NCI-H128 (cell line): ENCODE measurements around the gene TMCC3.
"Not testable (repeated sequence)": the region's sequence is repeated elsewhere in the genome, so short reads cannot be mapped to it uniquely, and the experiment has no call there.

Experiments
- DNase-seq: peaks from one replicate; lab custom pipeline; 2025; ENCODE audit not compliant: unreplicated experiment; lab: John Stamatoyannopoulos, UW

Gene TMCC3

DNA sequence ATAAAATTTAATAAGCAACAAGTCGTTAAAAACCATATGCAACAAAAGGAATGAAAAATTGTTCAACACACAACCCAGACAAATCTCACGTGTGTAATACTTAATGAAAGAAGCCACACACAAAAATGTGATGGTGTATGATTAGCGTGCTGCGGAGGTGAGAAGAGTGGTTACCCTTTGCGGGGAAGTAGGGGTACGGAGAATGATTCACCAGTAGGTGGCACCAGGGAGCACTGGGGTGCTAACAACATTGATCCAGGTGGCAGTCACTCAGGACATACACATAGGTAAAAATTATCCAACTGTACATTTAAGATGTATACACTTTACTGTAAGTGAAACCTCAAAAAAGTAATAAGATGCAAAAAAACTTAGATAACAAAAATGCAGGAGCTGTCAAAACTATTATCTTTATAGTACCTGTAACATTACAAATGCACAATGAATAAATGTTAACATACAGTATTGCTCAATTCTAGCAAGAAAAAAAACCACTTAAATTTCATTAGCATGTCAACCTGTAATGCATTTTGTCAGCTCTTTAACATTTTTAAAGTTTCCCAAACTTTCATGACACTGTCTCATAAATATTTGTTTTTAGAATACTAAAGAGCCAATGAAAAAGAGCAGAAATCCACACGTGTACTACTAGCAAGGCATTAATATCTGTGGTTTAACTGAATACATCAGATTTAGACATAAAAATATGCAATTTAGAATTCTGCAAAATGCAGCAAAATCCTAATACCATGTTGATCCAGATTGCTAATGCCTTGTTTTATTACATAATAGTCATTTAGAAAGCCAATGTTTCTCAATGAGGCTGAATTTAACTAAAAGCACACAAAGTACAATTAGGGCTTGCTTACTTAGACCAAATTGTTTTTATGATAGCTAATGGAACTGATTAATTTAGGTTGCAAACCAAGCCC, 46.7 kb downstream of the TMCC3 start:
- no peak for DNase-seq

DNA sequence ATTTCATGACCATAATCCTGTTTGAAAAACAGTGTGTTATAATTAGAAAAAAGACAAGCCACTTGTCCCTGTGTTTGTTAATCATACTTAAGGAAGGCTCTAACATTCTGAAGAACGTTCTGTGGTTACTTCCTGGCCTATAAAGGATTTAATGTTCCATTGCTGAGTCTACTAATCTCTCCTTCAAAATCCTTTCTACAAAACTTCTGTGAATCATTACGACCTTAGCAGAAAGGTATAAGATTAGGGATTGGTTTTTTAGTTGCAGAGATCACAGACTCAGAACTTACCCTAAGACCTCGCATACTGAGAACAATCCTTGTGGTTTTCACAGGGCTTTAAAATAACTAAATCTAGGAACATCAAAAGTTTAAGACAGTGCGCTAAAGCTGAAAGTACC, 48.3 kb downstream of the TMCC3 start:
- DNase-seq, result no peak

DNA sequence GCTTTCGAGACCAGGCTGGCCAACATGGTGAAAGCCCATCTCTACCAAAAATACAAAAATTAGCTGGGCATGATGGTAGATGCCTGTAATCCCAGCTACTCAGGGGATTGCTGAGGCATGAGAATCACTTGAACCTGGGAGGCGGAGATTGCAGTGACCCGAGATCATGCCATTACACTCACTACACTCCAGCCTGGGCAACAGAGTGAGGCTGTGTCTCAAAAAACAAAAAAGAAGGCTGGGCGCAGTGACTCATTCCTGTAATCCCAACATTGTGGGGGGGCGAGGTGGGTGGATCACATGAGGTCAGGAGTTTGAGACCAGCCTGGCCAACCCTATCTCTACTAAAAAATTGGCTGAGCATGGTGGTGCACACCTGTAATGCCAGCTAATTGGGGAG, 49.0 kb downstream of the TMCC3 start:
- not testable (repeated sequence) for DNase-seq

DNA sequence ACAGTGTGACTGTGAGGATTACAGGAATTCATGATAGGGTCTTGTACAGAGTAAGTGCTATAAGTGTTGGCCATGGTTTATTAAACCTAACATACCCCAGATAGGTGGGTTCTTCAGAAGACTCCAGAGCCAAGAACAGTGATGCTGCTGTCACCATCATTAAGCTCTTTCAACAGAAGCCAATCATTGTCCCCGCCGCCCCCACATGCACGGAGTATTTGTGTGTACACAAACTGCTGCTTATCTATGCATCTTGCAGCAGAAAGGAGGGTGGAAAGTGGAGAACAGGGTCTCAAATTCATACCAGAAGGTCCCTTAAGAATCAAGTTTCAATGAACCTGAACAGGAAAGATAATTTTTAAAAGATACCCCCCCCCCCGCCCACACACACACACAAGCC, 51.2 kb downstream of the TMCC3 start:
- DNase-seq, result no peak

- DNase-seq, result no peak
Observed at GRCh38 chr12:94597268-94597667, 53.1 kb downstream of the TMCC3 start.

DNA sequence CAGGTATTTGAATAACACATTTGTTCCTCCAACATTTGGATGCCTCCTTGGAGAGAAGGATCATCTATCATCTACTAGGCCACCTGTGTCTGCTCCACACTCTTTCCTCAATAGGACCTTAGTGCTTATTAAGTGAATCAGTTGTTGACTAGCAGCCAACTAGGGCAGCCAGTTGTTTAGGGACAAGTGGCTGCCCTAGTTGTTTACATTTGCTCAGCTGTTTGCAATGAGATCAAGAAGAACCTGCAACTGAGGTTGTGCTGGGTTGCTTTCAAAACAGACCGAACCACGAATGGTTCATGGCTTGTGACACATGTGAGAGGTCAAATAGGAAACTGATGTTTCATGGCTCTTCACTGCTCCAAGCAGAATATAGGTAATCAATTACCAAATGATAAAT, 53.8 kb downstream of the TMCC3 start:
- DNase-seq, result no peak

DNA sequence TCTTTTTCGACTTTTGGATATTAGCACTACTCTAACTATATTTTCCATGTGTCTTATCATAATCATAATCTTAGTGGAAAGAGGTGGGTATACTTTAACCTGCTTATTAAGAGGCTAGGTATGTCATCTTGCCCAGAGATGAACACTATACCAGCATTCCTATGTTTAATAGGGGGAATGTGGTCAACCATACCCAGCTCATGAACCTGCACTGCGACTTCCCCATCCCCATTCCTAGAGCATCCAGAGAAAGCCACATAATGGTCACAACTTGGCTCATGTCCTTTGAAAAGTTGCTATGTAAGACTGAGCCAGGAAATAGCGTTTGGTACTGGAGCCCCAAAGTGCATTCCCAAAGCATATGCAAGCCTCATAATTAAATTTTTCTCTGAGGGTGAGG, 55.2 kb downstream of the TMCC3 start:
- no peak for DNase-seq

DNA sequence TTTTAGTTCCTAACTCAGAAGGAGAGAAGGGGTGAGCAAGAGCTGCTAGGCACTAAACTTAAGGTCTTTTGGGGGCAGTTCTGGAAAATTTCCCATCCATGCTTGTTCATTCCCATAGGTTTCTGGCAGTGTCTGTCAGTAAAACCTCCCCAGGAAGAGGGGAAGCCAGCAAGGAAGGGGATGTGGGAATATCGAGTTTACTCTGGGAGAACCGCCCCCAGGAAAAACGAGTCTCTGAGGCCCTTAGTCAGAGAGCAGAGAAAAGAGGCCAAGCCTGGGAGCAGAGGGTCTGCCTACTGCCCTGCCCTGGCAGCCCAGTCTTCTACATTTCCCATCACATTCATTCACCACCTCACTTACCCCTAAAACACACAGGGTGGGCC, 55.9 kb downstream of the TMCC3 start:
- no peak for DNase-seq

DNA sequence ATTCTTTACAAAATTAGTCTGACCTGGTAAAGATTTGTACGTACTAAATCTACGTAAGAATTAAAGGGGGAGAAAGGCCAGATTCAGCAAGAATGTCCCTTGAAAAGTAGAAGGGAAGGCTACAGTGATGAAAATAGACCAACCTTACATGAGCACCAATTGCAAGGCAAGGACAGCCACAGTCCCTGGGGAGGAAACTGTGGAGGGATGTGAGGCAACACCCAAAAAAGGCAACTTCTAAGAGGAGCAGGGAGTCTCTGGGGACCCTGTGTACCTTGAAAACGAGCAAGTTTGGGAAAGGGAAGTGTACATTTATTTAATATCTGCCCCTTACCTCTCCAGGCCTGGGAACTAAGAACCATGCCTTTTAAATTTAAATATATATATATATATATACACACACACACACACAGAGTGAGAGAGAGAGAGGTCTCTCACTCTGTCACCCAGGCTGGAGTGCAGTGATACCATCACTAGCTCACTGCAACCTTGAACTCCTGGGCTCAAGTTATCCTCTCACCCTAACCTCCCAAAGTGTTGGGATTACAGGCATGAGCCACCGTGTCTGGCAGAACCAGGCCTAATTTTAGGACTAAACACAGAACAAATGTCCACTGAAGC, 56.4 kb downstream of the TMCC3 start:
- no peak for DNase-seq

DNA sequence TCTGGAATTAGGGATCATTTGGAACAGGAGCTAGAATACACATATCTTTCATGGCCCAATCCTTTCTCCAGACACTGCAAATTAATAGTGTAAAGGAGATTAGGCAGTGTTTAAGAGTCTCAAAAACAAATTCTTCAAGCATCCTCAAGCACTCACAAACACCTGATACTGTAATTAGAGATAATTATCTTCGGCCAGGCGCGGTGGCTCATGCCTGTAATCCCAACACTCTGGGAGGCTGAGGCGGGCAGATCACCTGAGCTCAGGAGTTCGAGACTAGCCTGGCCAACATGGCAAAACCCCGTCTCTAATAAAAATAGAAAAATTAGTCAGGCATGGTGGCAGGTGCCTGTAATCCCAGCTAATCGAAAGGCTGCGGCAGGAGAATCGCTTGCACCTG, 57.6 kb downstream of the TMCC3 start:
- not testable (repeated sequence) for DNase-seq

GRCh38 chr12:94592080-94592479, 58.3 kb downstream of the TMCC3 start:
- DNase-seq, result no peak

- DNase-seq, result no peak
Observed at GRCh38 chr12:94590428-94590827, 59.9 kb downstream of the TMCC3 start.

DNA sequence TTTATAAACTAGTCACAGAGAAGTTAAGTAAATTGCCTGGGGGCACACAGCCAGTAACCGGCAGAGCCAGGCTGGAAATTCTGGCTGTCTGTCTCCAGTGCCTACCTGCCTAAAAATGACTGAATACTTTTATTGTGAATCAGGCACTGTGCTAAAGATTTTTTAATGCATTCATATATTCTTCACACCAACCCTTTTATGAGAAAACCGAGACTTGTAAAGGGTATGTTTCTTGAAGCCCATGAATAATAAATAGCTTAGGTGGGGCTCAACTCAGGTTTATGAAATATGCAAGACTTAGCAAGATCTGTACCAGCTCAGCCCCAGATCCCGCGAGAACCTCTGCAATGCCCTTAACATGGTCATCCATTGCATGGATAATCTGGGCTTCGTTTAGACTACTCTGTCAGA, 60.8 kb downstream of the TMCC3 start:
- DNase-seq, result no peak

GRCh38 chr12:94588346-94588745, 62.0 kb downstream of the TMCC3 start:
- no peak for DNase-seq

- DNase-seq, result no peak
Observed at GRCh38 chr12:94587266-94588241, 62.8 kb downstream of the TMCC3 start.

DNA sequence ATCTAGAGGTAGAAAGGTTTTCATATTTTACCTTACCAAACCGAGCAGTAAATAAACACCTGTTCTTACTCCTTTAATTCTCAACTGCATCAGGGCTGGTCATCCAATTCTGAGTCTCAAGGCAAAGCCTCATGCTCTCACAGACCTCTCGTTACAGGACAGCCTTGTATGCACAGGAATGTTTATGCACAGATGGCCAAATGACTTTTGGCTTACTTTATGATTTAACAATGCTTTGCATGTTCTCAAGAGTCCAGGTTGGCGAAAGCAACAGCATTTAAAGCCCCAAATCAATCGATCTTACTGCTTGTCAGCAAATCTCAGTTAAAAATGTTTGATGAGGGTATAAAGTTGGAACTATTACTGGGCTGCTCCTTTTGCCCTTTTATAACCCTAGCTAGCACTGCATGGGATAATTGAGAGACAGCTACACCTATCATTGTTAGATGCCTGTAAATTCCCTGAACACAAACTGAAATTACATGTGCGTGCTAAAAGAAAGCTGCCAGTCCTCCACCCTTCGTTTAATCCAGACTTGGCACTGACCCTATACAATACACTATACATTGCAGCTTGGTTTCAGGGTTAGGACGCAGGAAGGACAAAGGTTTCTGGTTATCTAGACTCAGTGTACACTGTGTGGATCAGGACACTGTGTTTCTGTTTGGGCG, 63.6 kb downstream of the TMCC3 start:
- DNase-seq, result no peak

DNA sequence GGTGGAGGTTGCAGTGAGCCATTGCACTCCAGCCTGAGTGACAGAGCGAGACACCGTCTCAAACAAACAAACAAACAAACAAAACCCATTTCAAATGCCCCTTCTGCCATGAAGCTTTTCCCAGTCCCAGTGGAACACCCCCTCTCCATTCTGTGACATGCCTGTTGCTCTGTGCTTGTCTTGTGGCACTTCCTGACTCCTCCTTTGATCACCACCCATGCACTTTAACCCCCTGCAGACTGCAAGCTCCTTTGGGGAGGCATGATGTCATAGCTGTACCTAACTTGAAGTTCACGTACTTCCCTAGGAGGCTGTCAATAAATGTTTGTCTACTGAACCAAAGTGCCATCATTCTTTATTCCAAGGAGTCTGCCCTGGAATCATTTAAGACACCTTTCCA, 64.7 kb downstream of the TMCC3 start:
- DNase-seq, result no peak

DNA sequence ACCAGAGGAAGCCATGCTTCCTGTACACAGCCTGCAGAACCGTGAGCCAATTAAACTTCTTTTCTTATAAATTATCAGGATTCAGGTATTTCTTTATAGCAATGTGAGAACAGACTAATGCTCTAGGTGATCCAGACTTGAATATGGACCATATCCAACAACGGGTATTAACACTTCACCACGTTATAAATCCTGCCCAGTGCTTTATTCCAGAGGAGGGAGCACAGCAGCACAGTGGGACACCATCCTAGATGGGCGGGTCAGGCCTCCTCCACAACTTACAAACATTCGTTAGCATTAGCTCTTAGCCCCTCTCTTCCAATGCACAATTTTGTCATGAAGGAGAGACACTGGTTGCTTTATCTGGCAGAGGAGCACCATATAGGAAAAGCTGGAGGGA, 66.0 kb downstream of the TMCC3 start:
- DNase-seq, result no peak

DNA sequence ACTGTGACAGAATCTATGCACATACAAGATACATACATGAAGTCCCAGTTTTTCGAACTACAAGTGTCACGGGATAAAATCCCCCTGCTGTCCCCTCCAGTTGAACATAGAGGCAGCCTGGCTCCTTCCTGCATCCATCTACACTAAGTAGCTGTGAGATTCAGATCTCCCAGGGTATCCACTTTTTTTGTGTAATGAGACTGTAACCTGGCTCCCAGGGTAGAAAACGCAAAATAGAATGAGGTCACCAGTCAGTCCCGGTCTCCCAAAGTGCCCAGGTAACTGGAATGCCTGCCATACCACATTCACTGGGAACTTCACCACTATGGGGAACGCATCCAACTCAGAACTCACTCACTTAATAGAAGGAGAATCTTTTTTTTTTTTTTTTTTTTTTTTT, 67.8 kb downstream of the TMCC3 start:
- no peak for DNase-seq

DNA sequence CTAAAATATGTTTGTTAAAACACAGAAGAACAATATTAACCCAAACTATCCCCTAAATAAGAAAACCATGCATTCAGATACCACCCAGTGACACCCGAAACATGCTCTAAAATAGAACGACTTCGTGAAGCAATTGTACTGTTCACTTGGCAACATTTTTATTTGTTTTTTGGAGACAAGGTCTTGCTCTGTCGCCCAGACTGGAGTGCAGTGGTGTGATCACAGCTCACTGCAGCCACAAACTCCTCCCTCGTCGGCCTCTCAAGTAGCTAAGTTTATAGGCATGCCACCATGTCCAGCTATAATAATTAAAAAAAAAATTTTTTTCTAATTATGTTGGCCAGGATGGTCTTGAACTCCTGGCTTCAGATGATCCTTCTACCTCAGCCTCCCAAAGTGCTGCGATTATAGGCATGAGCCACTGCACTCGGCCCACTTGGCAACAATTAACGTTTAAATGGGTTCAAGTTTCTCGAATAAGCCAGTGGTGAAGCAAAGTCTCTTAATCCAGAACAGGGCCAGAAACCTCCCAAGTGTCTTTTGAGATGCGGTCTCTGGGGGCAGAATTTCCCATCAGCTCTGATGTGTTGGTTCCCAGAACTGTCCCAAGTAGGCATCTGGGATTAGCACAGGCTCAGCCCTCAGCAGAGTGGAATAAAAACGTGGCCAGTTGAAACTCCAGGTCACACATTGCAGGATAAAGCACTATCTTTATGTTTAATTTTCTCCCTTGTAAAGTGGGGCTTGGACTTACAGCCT, 74.5 kb downstream of the TMCC3 start:
- DNase-seq, result no peak
